Endothelial cell of hepatic sinusoid (primary cell): Measurements from ENCODE around the gene NFATC2IP.
"Not testable (repeated sequence)": the region's sequence is repeated elsewhere in the genome, so short reads cannot be mapped to it uniquely, and the experiment has no call there.

Source experiments
- in situ Hi-C: cut with HindIII; loops from 2 replicates; pipeline ENCODE4 v1.10.0; 2017; ENCODE audit warnings: low sequenced_read_pairs

NFATC2IP gene

GRCh38 chr16:28990375-28991040 is 39.8 kb downstream of the NFATC2IP start:
- in situ Hi-C loops, result no loop called here

DNA sequence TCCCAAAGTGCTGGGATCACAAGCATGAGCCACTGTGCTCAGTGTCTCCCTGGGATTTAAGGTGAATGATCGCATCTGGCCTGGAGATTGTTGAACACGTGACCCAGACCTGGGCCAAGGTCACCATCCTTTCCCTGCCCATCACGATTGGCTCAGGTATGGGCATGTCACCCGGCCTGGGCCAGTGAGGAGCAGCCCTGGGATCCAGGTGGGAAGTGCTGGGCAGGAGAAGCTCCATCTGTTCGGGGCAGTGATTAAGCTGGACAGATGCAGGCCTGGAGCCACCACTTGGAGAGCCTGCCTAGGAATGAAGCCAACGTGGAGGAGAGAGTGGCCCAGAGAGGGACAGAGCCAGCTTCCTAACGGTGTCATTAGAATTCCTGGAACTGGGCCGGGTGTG is 41.0 kb downstream of the NFATC2IP start:
- in situ Hi-C loops, result no loop called here

DNA sequence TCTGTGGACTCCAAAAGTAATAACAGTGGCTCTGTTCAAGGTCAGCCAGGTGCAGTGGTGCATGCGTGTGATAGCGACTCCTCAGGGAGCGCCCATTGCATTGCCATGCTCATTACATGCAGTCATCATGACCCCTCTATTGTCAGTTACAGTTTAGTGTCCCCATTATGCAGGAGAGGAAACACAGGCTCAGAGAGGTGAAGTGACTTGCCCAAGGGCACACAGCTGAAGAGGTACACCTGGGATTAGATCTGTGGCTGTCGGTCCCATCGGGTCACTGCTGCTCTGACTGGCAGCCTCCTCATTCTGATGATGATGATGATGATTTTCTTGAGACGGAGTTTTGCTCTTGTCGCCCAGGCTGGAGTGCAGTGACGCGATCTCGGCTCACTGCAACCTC is 41.8 kb downstream of the NFATC2IP start:
- in situ Hi-C loops, result no loop called here

GRCh38 chr16:28998837-28999236 is 48.1 kb downstream of the NFATC2IP start:
- in situ Hi-C loops, result no loop called here

GRCh38 chr16:28999577-28999976 is 48.8 kb downstream of the NFATC2IP start:
- in situ Hi-C loops, result no loop called here

DNA sequence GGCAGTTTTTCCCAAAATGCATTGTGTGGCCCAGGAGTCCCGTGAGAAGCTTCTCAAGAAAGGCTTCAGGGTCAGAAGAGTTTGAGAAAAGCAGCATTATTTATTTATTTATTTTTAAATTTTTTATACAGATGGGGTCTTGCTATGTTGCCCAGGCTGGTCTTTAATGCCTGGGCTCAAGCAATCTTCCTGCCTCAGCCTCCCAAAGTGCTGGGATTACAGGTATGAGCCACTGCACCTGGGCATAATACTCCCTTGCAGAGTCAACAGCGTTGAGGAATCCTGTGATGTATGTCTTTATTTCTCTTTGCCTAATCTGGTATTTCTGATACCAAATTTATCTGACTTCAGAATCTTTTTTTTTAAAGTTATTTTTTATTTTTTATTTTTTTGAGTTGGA is 49.3 kb downstream of the NFATC2IP start:
- in situ Hi-C loops, result no loop called here

DNA sequence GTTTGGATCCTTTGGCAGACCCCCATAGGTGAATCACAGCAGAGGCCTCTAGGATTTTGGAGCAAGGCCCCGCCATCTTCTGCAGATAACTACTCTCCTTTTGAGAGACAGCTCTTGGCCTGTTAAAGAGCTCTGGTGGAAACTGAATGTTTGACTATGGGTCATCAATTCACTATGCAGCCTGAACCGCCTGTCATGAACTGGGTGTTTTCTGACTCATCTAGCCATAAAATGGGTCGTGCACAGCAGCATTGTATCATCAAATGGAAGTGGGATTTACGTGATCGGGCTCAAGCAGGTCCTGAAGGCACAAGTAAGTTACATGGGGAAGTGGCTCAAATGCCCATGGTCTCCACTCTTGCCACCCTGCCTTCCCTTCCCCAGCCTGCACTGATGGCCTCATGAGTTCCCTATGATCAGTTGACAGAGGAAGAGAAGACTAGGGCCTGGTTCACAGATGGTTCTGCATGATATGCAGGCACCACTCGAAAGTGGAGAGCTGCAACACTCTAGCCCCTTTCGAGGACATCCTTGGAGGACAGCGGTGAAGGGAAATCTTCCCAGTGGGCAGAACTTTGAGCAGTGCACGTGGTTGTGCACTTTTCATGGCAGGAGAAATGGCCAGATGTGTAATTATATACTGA is 53.9 kb downstream of the NFATC2IP start:
- in situ Hi-C loops, result not testable (repeated sequence)

DNA sequence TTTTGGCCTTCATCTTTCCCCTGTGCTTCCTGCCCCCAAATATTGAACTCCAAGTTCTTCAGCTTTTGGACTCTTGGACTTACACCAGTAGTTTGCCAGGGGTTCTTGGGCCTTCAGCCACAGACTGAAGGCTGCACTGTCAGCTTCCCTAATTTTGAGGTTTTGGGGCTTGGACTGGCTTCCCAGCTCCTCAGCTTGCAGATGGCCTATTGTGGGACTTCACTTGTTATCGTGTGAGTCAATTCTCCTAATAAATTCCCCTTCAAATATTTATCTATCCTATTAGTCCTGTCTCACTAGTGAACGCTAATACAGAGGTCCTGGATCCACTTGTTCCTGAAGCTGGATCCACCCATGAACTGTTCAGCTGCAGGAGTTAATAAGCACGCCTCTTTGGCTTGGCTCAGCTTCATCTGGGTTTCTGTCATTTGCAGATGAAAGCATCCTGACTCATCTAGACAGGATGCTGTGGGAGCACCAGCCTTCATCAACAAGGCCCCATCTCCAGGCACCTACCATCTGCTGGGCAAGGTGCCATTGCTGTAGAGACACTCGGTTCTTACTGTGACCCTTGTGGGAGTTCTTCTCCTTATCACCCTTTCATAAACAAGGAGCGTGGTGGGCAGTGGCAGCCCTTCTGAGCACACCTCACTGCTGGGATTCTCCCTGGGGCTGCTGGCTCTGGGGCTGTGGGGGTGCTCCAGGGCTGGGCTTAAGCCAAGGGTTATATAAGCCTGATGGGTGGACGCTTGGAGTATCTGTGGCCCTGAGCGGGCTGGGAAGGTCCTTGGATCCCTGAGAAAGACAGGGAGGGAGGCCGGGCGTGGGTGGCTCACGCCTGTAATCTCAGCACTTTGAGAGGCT is 57.2 kb downstream of the NFATC2IP start:
- in situ Hi-C loops, result no loop called here

GRCh38 chr16:29009050-29009837 is 58.5 kb downstream of the NFATC2IP start:
- in situ Hi-C loops, result no loop called here

DNA sequence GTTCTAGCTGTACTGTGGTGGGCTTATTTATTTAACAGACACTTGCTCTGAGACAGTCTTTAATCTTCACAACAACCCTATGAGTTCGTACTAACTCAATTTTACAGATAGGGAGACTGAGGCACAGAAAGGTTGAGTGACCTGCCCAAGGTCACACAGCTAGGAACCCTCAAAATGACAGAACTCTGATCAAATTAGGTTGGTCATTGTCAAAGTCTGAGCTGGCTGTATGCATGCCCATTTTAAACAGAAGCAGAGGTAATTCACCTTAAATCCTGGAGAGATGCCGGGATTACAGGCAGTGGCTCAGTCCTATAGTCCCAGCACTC is 59.1 kb downstream of the NFATC2IP start:
- in situ Hi-C loops, result no loop called here

DNA sequence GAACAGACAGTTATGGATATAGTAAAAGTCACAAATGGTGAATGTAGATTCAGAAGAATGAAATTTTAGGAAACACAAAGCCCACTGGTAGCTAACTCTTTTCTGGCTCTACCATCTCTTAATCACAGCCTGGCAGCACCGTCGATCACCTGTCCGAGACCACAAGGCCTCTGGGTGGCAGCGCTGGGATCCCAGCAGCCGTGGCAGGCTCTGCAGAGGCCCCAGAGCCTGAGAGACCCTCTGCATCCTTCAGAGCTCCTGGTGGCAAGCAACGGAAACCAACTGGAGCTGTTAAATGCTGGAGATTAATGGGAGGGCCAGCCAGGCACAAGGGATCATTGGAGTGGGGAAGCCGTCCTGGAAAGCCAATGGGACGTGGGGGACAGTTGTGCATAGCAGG is 60.4 kb downstream of the NFATC2IP start:
- in situ Hi-C loops, result no loop called here

GRCh38 chr16:29011851-29012250 is 61.1 kb downstream of the NFATC2IP start:
- in situ Hi-C loops, result no loop called here

GRCh38 chr16:29012913-29013553 is 62.3 kb downstream of the NFATC2IP start:
- in situ Hi-C loops, result no loop called here

DNA sequence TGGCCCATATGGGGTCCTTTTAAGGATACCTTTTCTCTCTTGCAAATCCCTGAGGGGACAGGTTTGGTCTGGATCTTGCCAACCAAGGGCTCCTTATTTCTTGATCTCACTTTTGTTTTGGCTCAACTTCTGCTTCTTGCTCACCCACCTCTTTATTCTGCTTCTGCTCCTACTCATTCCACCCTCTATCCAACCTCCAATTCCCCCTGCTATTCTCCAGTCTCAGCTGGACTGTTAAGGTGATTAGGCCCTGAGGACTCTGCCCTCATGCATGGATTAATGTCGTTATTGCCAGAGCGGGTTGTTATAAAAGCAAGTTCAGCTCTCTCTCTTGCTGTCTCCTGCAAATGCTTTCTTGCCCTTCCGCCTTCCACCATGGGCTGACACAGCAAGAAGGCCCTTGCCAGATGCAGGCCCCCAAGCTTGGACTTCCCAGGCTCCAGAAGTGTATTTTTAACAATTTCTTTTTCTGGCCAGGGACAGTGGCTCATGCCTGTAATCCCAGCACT is 63.9 kb downstream of the NFATC2IP start:
- in situ Hi-C loops, result no loop called here
